Endothelial cell of umbilical vein (primary cell): Measurements from ENCODE around the gene COX7A1. TPM values are rescaled to one million over a fixed set of nuclear protein-coding genes. Genes with fewer than 3 reads are reported as not detected.

Experiments
- BruUV-seq: library from RNA; stranded (reverse); fragments of 400-500 nt; replicated peaks from 2 replicates; lab custom pipeline; 2021; lab: Mats Ljungman, UMichigan
- CTCF ChIA-PET: fragments of 300-600, 350-600 bp; sonication (Branson Sonifier 250); formaldehyde crosslinking; loops from one replicate; lab custom pipeline; 2021; ENCODE audit warnings: antibody characterized with exemption, inconsistent platforms; lab: Charles Lee
- POLR2A ChIA-PET: fragments of 300-600, 350-600 bp; sonication (Branson Sonifier 250); formaldehyde crosslinking; loops from one replicate; lab custom pipeline; 2021; ENCODE audit warnings: antibody characterized with exemption, inconsistent platforms; lab: Charles Lee
- DNase-seq: peaks from one replicate; pipeline ENCODE4 v3.0.0-alpha.2; 2011; ENCODE audit warnings: low read depth, low spot score
- FAIRE-seq: peaks from 2 replicates; lab custom pipeline; 2011; peaks lifted over from hg19 to GRCh38; lab: Jason Lieb, UNC
- H2AFZ ChIP-seq: 2 replicates; pipeline ENCODE4 v1.6.0; 2012; ENCODE audit warnings: low read depth, low read length, control low read depth, inconsistent platforms
- H3K27ac ChIP-seq: 2 replicates; pipeline ENCODE4 v1.5.1; 2011; ENCODE audit warnings: low read depth, mild to moderate bottlenecking, control low read depth, low read length, moderate library complexity; ENCODE audit not compliant: insufficient read depth
- H3K27me3 ChIP-seq, 2 experiments: 2 replicates each; pipeline versions ENCODE4 v1.6.0 to v1.6.1; 2011; ENCODE audit warnings: low read length in 2 of 2, mixed read lengths in 1 of 2; ENCODE audit not compliant: control insufficient read depth in 2 of 2, insufficient read depth in 2 of 2
- H3K36me3 ChIP-seq, 2 experiments: 2 replicates in 1 of 2; 3 replicates in 1 of 2; pipeline ENCODE4 v1.5.1; 2011; ENCODE audit warnings: low read length in 2 of 2, mild to moderate bottlenecking in 1 of 2, moderate library complexity in 1 of 2; ENCODE audit not compliant: control insufficient read depth in 2 of 2, insufficient read depth in 2 of 2; ENCODE audit errors: extremely low read depth in 1 of 2
- H3K4me1 ChIP-seq: 3 replicates; pipeline ENCODE4 v1.5.1; 2011; ENCODE audit warnings: mild to moderate bottlenecking, low read length; ENCODE audit not compliant: control insufficient read depth, insufficient read depth; ENCODE audit errors: extremely low read depth
- H3K4me2 ChIP-seq: 2 replicates; pipeline ENCODE4 v1.6.1; 2011; ENCODE audit warnings: low read length, control low read depth, mixed read lengths; ENCODE audit not compliant: insufficient read depth
- H3K4me3 ChIP-seq, 3 experiments: fragments of 200-600 bp in 1 of 3; sonication (generic), shearing (Covaris generic) in 1 of 3; replicated peaks in 1 of 3; 2 replicates each; pipeline ENCODE4 v1.5.1; 2011 to 2016; ENCODE audit warnings: control low read depth in 3 of 3, low read length in 3 of 3, mild to moderate bottlenecking in 2 of 3, inconsistent platforms in 1 of 3, low read depth in 1 of 3, moderate library complexity in 1 of 3; ENCODE audit not compliant: insufficient read depth in 1 of 3
- H3K79me2 ChIP-seq: 2 replicates; pipeline ENCODE4 v1.6.0; 2012; ENCODE audit warnings: low read length, inconsistent platforms; ENCODE audit not compliant: control insufficient read depth, insufficient read depth
- H3K9ac ChIP-seq: replicated peaks from 2 replicates; pipeline ENCODE3; 2011; ENCODE audit warnings: low read length, control low read depth; ENCODE audit not compliant: insufficient read depth; ENCODE audit errors: extremely low read depth
- H3K9me1 ChIP-seq: replicated peaks from 3 replicates; pipeline ENCODE4 v1.6.0; 2011; ENCODE audit warnings: mild to moderate bottlenecking, low read length; ENCODE audit not compliant: control insufficient read depth, insufficient read depth; ENCODE audit errors: extremely low read depth
- H3K9me3 ChIP-seq: replicated peaks from 2 replicates; pipeline ENCODE4 v1.5.1; 2012; ENCODE audit warnings: low read length, inconsistent platforms; ENCODE audit not compliant: control insufficient read depth, insufficient read depth
- H4K20me1 ChIP-seq: replicated peaks from 2 replicates; pipeline ENCODE3; 2011; ENCODE audit warnings: mild to moderate bottlenecking, low read length; ENCODE audit not compliant: control insufficient read depth, insufficient read depth; ENCODE audit errors: extremely low read depth
- CTCF ChIP-seq, 2 donors: IDR thresholded peaks; 1 replicate in 1 of 2; 2 replicates in 1 of 2; pipeline ENCODE4 v1.5.1; 2011; ENCODE audit warnings: low read length in 2 of 2, mild to moderate bottlenecking in 2 of 2, moderate library complexity in 2 of 2, control low read depth in 1 of 2, inconsistent platforms in 1 of 2, low read depth in 1 of 2; ENCODE audit not compliant: insufficient read depth in 1 of 2; ENCODE audit errors: extremely low read depth in 1 of 2
- EZH2 ChIP-seq: IDR thresholded peaks from 2 replicates; pipeline ENCODE4 v1.6.1; 2012; ENCODE audit warnings: borderline replicate concordance, low read depth, mild to moderate bottlenecking, moderate library complexity, low read length, inconsistent platforms; ENCODE audit not compliant: severe bottlenecking
- FOS ChIP-seq: IDR thresholded peaks from 2 replicates; pipeline ENCODE4 v1.6.1; 2011; ENCODE audit warnings: mild to moderate bottlenecking, low read length, moderate library complexity, borderline replicate concordance; ENCODE audit not compliant: insufficient read depth
- GATA2 ChIP-seq: IDR thresholded peaks from 2 replicates; pipeline ENCODE4 v1.7.0; 2011; ENCODE audit warnings: low read depth, mild to moderate bottlenecking, moderate library complexity, mixed read lengths, low read length; ENCODE audit not compliant: insufficient read length, insufficient read depth
- JUN ChIP-seq: IDR thresholded peaks from 2 replicates; pipeline ENCODE4 v1.6.1; 2011; ENCODE audit warnings: borderline replicate concordance, low read depth; ENCODE audit not compliant: insufficient read length, insufficient read depth
- MAX ChIP-seq: IDR thresholded peaks from 2 replicates; pipeline ENCODE4 v1.6.1; 2011; ENCODE audit not compliant: insufficient read depth, insufficient read length
- MYC ChIP-seq: IDR thresholded peaks from one replicate; pipeline ENCODE4 v1.6.1; 2011; ENCODE audit warnings: mild to moderate bottlenecking, low read depth, low read length
- POLR2A ChIP-seq: IDR thresholded peaks from 2 replicates; pipeline ENCODE4 v1.6.1; 2012; ENCODE audit warnings: low read depth, mild to moderate bottlenecking, control low read depth, low read length
- POLR2AphosphoS5 ChIP-seq: IDR thresholded peaks from 2 replicates; pipeline ENCODE4 v1.6.1; 2012; ENCODE audit warnings: low read depth, mild to moderate bottlenecking, control low read depth, low read length, moderate library complexity; ENCODE audit not compliant: insufficient read depth
- dilution Hi-C: fragments of 300-500 bp; cut with MboI; formaldehyde crosslinking; loops from one replicate; pipeline ENCODE4 v1.15.0; 2019; ENCODE audit warnings: low sequenced_read_pairs; ENCODE audit not compliant: extremely low pct_ligation_motif_present
- intact Hi-C: fragments of 100-400 bp; cut with micrococcal nuclease; formaldehyde crosslinking; loops from one replicate; pipeline ENCODE4 v1.10.0; 2022
- polyA plus RNA-seq, 4 experiments: library from polyadenylated mRNA; depleted of rRNA in 3 of 4; stranded (reverse) in 3 of 4; unstranded in 1 of 4; fragments of >200 nt; gene quantifications; 2 replicates each; pipeline versions ENCODE4 v1.2.1 to v1.2.3, GENCODE V29; 2011 to 2012; ENCODE audit warnings: missing spikeins in 1 of 4
- total RNA-seq: library from RNA; stranded (reverse); gene quantifications from 2 replicates; pipeline ENCODE4 v1.2.3, GENCODE V29; 2021

The COX7A1 gene
- total and polyA plus RNA-seq, 2 donors (not counting 3 experiments of a cell fraction or from before 2014, with no cell fraction given) = 10.6 to 35.2 TPM

- Histone ChIP-seq H3K27me3 (no peaks in the 10 kb centered on the region), H3K9me1 (no peaks in the 10 kb centered on the region), H3K36me3 (peaks cover 8 to 13% of the 10 kb centered on the region in 2 experiments), H3K4me1 (peaks cover 20% of the 10 kb centered on the region), H3K79me2 (peaks cover 21% of the 10 kb centered on the region), H3K27ac (peak overlapping the region; percentile 73), H3K9me3 (no peaks in the 10 kb centered on the region), H2AFZ (peak overlapping the region; percentile 90), H3K9ac (peak overlapping the region; percentile 99), H4K20me1 (no peaks in the 10 kb centered on the region), H3K4me3 (peak overlapping the region; percentile 89 to 97 (median 91)), H3K4me2 (peak overlapping the region; percentile 84)
- ChIA-PET POLR2A (interaction anchor here (1.3 kb wide), 1 partner anchor 11 kb away, joined by 5 read pairs; no protein-coding TSS in a partner anchor), CTCF (interaction anchor here (0.7 to 2.1 kb wide), 5 partner anchors 9 to 79 kb away, joined by 3 to 18 read pairs (median 6); partner anchors contain the start of gene POLR2I)
- intact Hi-C loops = loop anchor here (1.0 to 2.0 kb wide), 2 partner anchors 76 to 85 kb away; partner anchors contain the start of genes THAP8, WDR62, ZNF146 and ZNF565
- TF ChIP-seq MAX = no peak
- TF ChIP-seq GATA2 = no peak
- no peak for TF ChIP-seq CTCF (IDR thresholded peaks at IDR 0.05; ENCODE audit: extremely low read depth in 1 of 2, insufficient read depth in 1 of 2, low read depth in 1 of 2, low read length in 2 of 2)
- no peak for TF ChIP-seq JUN
- TF ChIP-seq POLR2A = no peak
- no peak for TF ChIP-seq EZH2
- TF ChIP-seq POLR2AphosphoS5 = no peak
- TF ChIP-seq MYC = no peak
- TF ChIP-seq FOS = no peak
- FAIRE-seq (no peak), DNase-seq (no peak)
- dilution Hi-C loops = no loop called here
- no TSS peak for BruUV-seq
Measured at GRCh38 chr19:36139120-36139472, 13.2 kb downstream of the COX7A1 start.
